K562 (cell line): ENCODE measurements around the gene MRPL38. TPM values are rescaled to one million over a fixed set of nuclear protein-coding genes. Genes with fewer than 3 reads are reported as not detected.

Experiments used
- DMBX1 ChIP-seq: fragments of 250-450 bp; sonication (Bioruptor Pico); IDR thresholded peaks from 2 replicates; pipeline ENCODE4 v1.8.0; 2022; ENCODE audit warnings: inconsistent platforms, mild to moderate bottlenecking, moderate library complexity, borderline replicate concordance
- HCFC1 ChIP-seq: IDR thresholded peaks from 2 replicates; pipeline ENCODE4 v1.6.1; 2012; ENCODE audit warnings: low read depth, low read length, improper control_type of control experiment
- JUNB ChIP-seq: fragments of 450-650 bp; formaldehyde crosslinking; conservative IDR thresholded peaks from 2 replicates; pipeline ENCODE4 v1.4.0; 2020; ENCODE audit warnings: mild to moderate bottlenecking
- NCOA2 ChIP-seq, 2 experiments: fragments of 450-650 bp; IDR thresholded peaks; 2 replicates each; pipeline ENCODE4 v1.6.1; 2018; ENCODE audit warnings: mild to moderate bottlenecking in 2 of 2, moderate library complexity in 1 of 2; ENCODE audit not compliant: partially characterized antibody in 2 of 2
- RREB1 ChIP-seq: fragments of 250-450 bp; sonication (Bioruptor Pico); IDR thresholded peaks from 2 replicates; pipeline ENCODE4 v1.4.0; 2020
- VEZF1 ChIP-seq: fragments of 200-800 bp; sonication (Bioruptor generic); IDR thresholded peaks from 2 replicates; pipeline ENCODE4 v1.6.1; 2017; ENCODE audit warnings: missing genetic modification characterization, missing compliant biosample characterization
- ZBTB40 ChIP-seq, 2 experiments: fragments of 450-650 bp in 1 of 2; sonication (generic) in 1 of 2; formaldehyde crosslinking in 1 of 2; IDR thresholded peaks; 2 replicates each; pipeline versions ENCODE4 v1.7.1 to v1.9.0; 2016 to 2022; ENCODE audit warnings: inconsistent platforms in 1 of 2, mild to moderate bottlenecking in 1 of 2, missing genetic modification reagents in 1 of 2
- ZNF354B ChIP-seq: fragments of 250-450 bp; sonication (Bioruptor Pico); IDR thresholded peaks from 2 replicates; pipeline ENCODE4 v1.4.0; 2020
- ZNF444 ChIP-seq: fragments of 250-450 bp; sonication (Bioruptor Pico); IDR thresholded peaks from 2 replicates; pipeline ENCODE4 v1.4.0; 2020; ENCODE audit warnings: mild to moderate bottlenecking, moderate library complexity
- ZNF586 ChIP-seq: fragments of 450-650 bp; formaldehyde crosslinking; conservative IDR thresholded peaks from 2 replicates; pipeline ENCODE4 v1.4.0; 2020; ENCODE audit warnings: mild to moderate bottlenecking, moderate library complexity
- polyA plus RNA-seq, 8 experiments: library from polyadenylated mRNA; depleted of rRNA in 4 of 8; stranded (reverse) in 5 of 8; unstranded in 3 of 8; fragments of >200 nt; fragmentation: Nextera tagmentation in 2 of 8; fragmentation: Illumina TruSeq in 1 of 8; extraction: Ambion mirVana in 2 of 8; extraction: Trizol in 1 of 8; gene quantifications; 2 replicates each; pipeline versions ENCODE4 v1.2.1 to v1.2.3, GENCODE V29; 2011 to 2014; ENCODE audit warnings: inconsistent platforms in 1 of 8, missing spikeins in 1 of 8
- total RNA-seq, 7 experiments: library from RNA; depleted of rRNA in 6 of 7; stranded (reverse); fragments of >200 nt in 6 of 7; fragmentation: Illumina TruSeq in 2 of 7; extraction: Trizol in 2 of 7; gene quantifications; 2 replicates each; pipeline versions ENCODE4 v1.2.1 to v1.2.3, GENCODE V29; 2011 to 2021; ENCODE audit warnings: low replicate concordance in 1 of 7

The MRPL38 gene
- total and polyA plus RNA-seq, 9 of the 15 experiments (the other 6 are each of a cell fraction or from before 2014, with no cell fraction given) = 4.5 to 154 (median 48.5) TPM

GRCh38 chr17:75940727-75941441 is 36.2 kb upstream of the MRPL38 start, which contains the start of gene FBF1 (continued):
- TF ChIP-seq DMBX1 (CRISPR knock-in tag) = peak; percentile 34; the same call in 1 of the 2 replicates
- 0 out of 2 replicates have a peak, but pooled peaks have one; percentile 26 for TF ChIP-seq JUNB (CRISPR knock-in tag)
- TF ChIP-seq ZNF586 (CRISPR knock-in tag) = no peak
- TF ChIP-seq ZNF354B (CRISPR knock-in tag) = no peak
- TF ChIP-seq NCOA2 (IDR thresholded peaks at IDR 0.05; ENCODE audit: partially characterized antibody in 2 of 2) = no peak
- TF ChIP-seq ZNF444 = no peak
- peak; percentile 76 for TF ChIP-seq VEZF1 (CRISPR knock-in tag)
- peak; percentile 70 for TF ChIP-seq ZBTB40 (IDR thresholded peaks at IDR 0.05)
- TF ChIP-seq ZBTB40 (CRISPR knock-in tag; IDR thresholded peaks at IDR 0.05) = no peak
- TF ChIP-seq RREB1 (CRISPR knock-in tag) = no peak
- peak; percentile 97 for TF ChIP-seq HCFC1
